ENCODE data around the gene SLC1A5. TPM values are rescaled to one million over a fixed set of nuclear protein-coding genes. Genes with fewer than 3 reads are reported as not detected.

Gene SLC1A5
- total RNA-seq, 1 donor from 2014 or later, result 86.8 TPM

- no peak for DNase-seq (ENCODE audit: low spot score in 2 of 2)
- no peaks in the 10 kb centered on the region for H3K36me3 ChIP-seq
- H3K4me1 ChIP-seq, result peaks cover 0 to 2% of the 10 kb centered on the region in 2 donors
- H3K4me3 ChIP-seq, result no peak overlapping the region
- no peaks in the 10 kb centered on the region for H3K9me3 ChIP-seq
- no peaks in the 10 kb centered on the region for H3K27me3 ChIP-seq
- TF ChIP-seq CTCF (IDR thresholded peaks at IDR 0.05), result no peak
- intact Hi-C loops (cut with DNase I), result no loop called here
- H3K27ac ChIP-seq, result no peak overlapping the region
Measured at GRCh38 chr19:46791944-46792343, 3.5 kb upstream of the SLC1A5 start.

- Histone ChIP-seq H3K27me3 (no peaks in the 10 kb centered on the region), H3K36me3 (no peaks in the 10 kb centered on the region), H3K9me3 (no peaks in the 10 kb centered on the region), H3K4me1 (peaks cover 0 to 3% of the 10 kb centered on the region in 2 donors), H3K4me3 (no peak overlapping the region), H3K27ac (no peak overlapping the region)
- TF ChIP-seq CTCF (IDR thresholded peaks at IDR 0.05), result no peak
- intact Hi-C loops (cut with DNase I), result no loop called here
- DNase-seq (ENCODE audit: low spot score in 2 of 2), result no peak
Measured at GRCh38 chr19:46789371-46789770, 977 bp upstream of the SLC1A5 start.

- Histone ChIP-seq H3K4me1 (peaks cover 0 to 3% of the 10 kb centered on the region in 2 donors), H3K9me3 (no peaks in the 10 kb centered on the region), H3K4me3 (peak overlapping the region; percentile 51 to 78), H3K27me3 (no peaks in the 10 kb centered on the region), H3K27ac (no peak overlapping the region), H3K36me3 (no peaks in the 10 kb centered on the region)
- DNase-seq (ENCODE audit: low spot score in 2 of 2), result no peak
- TF ChIP-seq CTCF (IDR thresholded peaks at IDR 0.05), result no peak
- intact Hi-C loops (cut with DNase I), result no loop called here
Measured at GRCh38 chr19:46788968-46789338, 559 bp upstream of the SLC1A5 start.

- H3K4me1 ChIP-seq, result peaks cover 0 to 3% of the 10 kb centered on the region in 2 donors
- TF ChIP-seq CTCF (IDR thresholded peaks at IDR 0.05), result no peak
- intact Hi-C loops (cut with DNase I), result no loop called here
Measured at GRCh38 chr19:46787331-46788261, 798 bp downstream of the SLC1A5 start.

GRCh38 chr19:46787040-46787330 is 1.4 kb downstream of the SLC1A5 start:
- H3K4me1 ChIP-seq, result peaks cover 0 to 3% of the 10 kb centered on the region in 2 donors
- intact Hi-C loops (cut with DNase I), result no loop called here
- peaks cover 3 to 6% of the 10 kb centered on the region in 2 donors for H3K36me3 ChIP-seq
- no peaks in the 10 kb centered on the region for H3K27me3 ChIP-seq
- H3K9me3 ChIP-seq, result no peaks in the 10 kb centered on the region
- TF ChIP-seq CTCF (IDR thresholded peaks at IDR 0.05), result no peak
- peak overlapping the region; percentile 51 to 78 for H3K4me3 ChIP-seq
- DNase-seq (ENCODE audit: low spot score in 2 of 2), result no peak
- peak overlapping the region; percentile 74 to 81 for H3K27ac ChIP-seq

More at GRCh38 chr19:46787331-46788261, 798 bp downstream of the SLC1A5 start:
- H3K9me3 ChIP-seq, result no peaks in the 10 kb centered on the region
- peak overlapping the region; percentile 51 to 78 for H3K4me3 ChIP-seq
- peak overlapping the region; percentile 74 to 81 for H3K27ac ChIP-seq
- H3K36me3 ChIP-seq, result peaks cover 0 to 3% of the 10 kb centered on the region in 2 donors
- H3K27me3 ChIP-seq, result no peaks in the 10 kb centered on the region
- peak in 1 of 2 donors; percentile 76 for DNase-seq (ENCODE audit: low spot score in 2 of 2)

Measured in ascending aorta (tissue), 2 donors.